Colonic mucosa (tissue), 4 donors: ENCODE data around the gene ANKDD1A. TPM values are rescaled to one million over a fixed set of nuclear protein-coding genes. Genes with fewer than 3 reads are reported as not detected.

Experiments used
- DNase-seq: peaks from one replicate; pipeline ENCODE4 v3.0.0-alpha.2; 2020
- H3K27ac ChIP-seq: fragments of 200-600 bp; one replicate; pipeline ENCODE4 v1.8.0; 2021
- H3K27me3 ChIP-seq: fragments of 200-600 bp; one replicate; pipeline ENCODE4 v1.8.0; 2021
- H3K36me3 ChIP-seq: fragments of 200-600 bp; one replicate; pipeline ENCODE4 v1.8.0; 2021
- H3K4me1 ChIP-seq: fragments of 200-600 bp; one replicate; pipeline ENCODE4 v1.8.0; 2021; ENCODE audit warnings: mild to moderate bottlenecking
- H3K4me3 ChIP-seq: fragments of 200-600 bp; one replicate; pipeline ENCODE4 v1.8.0; 2021
- H3K9ac ChIP-seq, 2 donors: one replicate each; pipeline ENCODE4 v1.7.0; 2013; ENCODE audit warnings: control low read depth in 2 of 2, low read depth in 2 of 2, low read length in 2 of 2
- H3K9me3 ChIP-seq: fragments of 200-600 bp; one replicate; pipeline ENCODE4 v1.8.0; 2021
- intact Hi-C: fragments of 100-400 bp; cut with DNase I; formaldehyde crosslinking; loops from one replicate; pipeline ENCODE4 v1.14.1; 2022
- total RNA-seq, 2 donors: library from RNA; stranded (reverse); fragmentation: NEBNext Ultra II Directional in 1 of 2; extraction: Animal tissue kit (Norgen Biotek cat#: 25700) in 1 of 2; gene quantifications; one replicate each; pipeline ENCODE4 v1.2.1, GENCODE V29; 2021
- TF ChIP-seq, protein P1 (sequence below): fragments of 200-600 bp; IDR thresholded peaks from one replicate; pipeline ENCODE4 v1.8.0; 2022; ENCODE audit warnings: antibody characterized with exemption, mild to moderate bottlenecking
- donor health status: healthy.
- donor health status: DM: no; HTN: no; CAD: no.
- donor health status: DM: no; HTN: no; CAD: no.

ANKDD1A gene
- total RNA-seq, 2 donors from 2014 or later, result 0.32 to 1.9 TPM

DNA sequence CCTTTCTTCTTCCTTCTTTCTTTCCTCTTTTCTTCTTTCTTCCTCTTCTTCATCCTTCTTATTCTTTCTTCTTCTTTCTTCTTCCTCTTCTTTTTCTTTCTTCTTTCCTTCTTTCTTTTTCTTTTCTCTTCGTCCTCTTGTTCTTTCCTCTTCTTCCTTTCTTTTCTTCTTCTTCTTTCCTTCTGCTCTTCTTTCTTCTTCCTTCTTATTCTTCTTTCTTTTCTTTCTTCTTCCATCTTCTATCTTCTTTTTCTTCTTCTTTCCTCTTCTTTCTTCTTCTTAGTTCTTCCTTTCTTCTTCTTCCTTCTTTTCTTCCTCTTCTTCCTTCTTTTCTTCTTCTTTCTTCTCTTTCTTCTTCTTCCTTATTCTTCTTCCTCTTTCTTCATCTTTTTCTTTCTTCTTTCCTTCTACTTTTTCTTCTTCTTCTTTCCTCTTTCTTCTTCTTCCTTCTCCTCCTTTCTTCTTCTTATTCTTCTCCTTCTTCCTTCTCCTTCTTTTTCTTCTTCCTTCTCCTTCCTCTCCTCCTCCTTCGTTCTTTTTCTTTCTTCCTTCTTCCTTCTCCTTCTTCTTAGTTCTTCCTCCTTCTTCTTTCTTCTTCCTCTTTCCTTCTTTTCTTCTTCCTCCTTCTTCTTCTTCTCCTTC, 40.2 kb downstream of the ANKDD1A start:
- H3K27me3 ChIP-seq, result no peaks in the 10 kb centered on the region
- DNase-seq, result no peak
- H3K4me1 ChIP-seq, result no peaks in the 10 kb centered on the region
- TF ChIP-seq, protein P1, sequence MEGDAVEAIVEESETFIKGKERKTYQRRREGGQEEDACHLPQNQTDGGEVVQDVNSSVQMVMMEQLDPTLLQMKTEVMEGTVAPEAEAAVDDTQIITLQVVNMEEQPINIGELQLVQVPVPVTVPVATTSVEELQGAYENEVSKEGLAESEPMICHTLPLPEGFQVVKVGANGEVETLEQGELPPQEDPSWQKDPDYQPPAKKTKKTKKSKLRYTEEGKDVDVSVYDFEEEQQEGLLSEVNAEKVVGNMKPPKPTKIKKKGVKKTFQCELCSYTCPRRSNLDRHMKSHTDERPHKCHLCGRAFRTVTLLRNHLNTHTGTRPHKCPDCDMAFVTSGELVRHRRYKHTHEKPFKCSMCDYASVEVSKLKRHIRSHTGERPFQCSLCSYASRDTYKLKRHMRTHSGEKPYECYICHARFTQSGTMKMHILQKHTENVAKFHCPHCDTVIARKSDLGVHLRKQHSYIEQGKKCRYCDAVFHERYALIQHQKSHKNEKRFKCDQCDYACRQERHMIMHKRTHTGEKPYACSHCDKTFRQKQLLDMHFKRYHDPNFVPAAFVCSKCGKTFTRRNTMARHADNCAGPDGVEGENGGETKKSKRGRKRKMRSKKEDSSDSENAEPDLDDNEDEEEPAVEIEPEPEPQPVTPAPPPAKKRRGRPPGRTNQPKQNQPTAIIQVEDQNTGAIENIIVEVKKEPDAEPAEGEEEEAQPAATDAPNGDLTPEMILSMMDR, result no peak
- H3K4me3 ChIP-seq, result no peak overlapping the region
- H3K9me3 ChIP-seq, result no peaks in the 10 kb centered on the region
- no peaks in the 10 kb centered on the region for H3K36me3 ChIP-seq
- no peak overlapping the region for H3K9ac ChIP-seq
- H3K27ac ChIP-seq, result no peak overlapping the region
- intact Hi-C loops, result no loop called here

DNA sequence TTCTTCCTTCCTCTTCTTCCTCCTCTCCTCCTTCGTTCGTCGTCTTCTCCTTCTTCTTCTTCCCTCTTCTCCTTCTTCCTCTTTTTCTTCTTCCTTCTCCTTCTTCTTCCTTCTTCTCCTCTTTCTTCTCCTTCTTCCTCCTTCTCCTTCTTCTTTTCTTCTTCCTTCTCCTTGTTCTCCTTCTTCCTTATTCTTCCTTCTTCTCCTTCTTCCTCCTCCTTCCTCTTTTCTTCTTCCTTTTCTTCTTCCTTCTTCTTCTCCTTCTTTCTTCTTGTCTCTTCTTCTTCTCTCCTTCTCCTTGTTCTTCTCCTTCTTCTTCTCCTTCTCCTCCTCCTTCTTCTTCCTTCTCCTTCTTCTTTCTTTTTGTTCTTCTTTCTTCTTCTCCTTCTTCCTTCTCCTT, 42.7 kb downstream of the ANKDD1A start:
- Histone ChIP-seq H3K4me1 (no peaks in the 10 kb centered on the region), H3K4me3 (no peak overlapping the region), H3K27ac (no peak overlapping the region), H3K27me3 (no peaks in the 10 kb centered on the region), H3K9me3 (no peaks in the 10 kb centered on the region), H3K36me3 (no peaks in the 10 kb centered on the region), H3K9ac (no peak overlapping the region)
- intact Hi-C loops, result no loop called here
- DNase-seq, result no peak
- TF ChIP-seq, protein P1, result no peak

DNA sequence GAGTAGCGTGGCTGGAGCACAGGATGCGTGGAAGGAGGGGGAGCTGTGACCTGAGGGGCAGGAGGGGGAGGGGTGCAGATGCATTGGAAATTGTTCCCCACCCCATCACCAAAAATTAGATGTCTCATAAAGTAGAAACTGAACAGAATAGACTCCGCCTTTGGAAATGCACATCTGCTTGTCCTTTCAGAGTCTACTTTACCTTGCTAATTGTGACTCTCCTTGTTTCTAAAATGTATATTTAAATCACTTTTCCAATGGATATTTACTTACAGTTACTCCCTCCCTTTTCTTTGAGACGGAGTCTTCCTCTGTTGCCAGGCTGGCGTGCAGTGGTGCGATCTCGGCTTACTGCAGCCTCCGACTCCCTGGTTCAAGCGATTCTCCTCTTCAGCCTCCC, 47.4 kb downstream of the ANKDD1A start:
- H3K4me1 ChIP-seq, result no peaks in the 10 kb centered on the region
- no peaks in the 10 kb centered on the region for H3K9me3 ChIP-seq
- H3K9ac ChIP-seq, result no peak overlapping the region
- peaks cover 18% of the 10 kb centered on the region for H3K36me3 ChIP-seq
- TF ChIP-seq, protein P1, result no peak
- H3K4me3 ChIP-seq, result no peak overlapping the region
- no peak for DNase-seq
- H3K27ac ChIP-seq, result no peak overlapping the region
- no peaks in the 10 kb centered on the region for H3K27me3 ChIP-seq
- intact Hi-C loops, result no loop called here

DNA sequence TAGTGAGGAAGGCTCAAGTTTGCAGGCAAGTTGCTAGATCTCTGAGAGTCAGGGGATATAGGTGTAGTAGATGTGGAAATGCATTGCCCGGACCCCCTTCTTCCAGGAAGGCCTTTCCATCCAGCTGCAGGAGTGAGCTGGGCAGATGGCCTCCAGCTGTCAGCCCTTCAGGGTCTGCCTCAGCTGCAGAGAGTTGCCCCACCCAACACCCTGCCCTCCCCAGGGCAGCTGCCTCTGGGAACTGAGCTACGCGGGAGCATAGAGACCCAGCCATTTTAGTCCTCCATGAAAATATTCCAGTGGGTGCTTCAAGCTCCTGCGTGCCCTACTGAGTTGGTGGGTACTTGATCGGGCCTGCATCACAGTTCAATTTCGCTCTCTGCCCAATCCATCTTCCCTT, 48.5 kb downstream of the ANKDD1A start:
- no peak for DNase-seq
- Histone ChIP-seq H3K4me1 (no peaks in the 10 kb centered on the region), H3K36me3 (peaks cover 18% of the 10 kb centered on the region), H3K9me3 (no peaks in the 10 kb centered on the region), H3K27ac (no peak overlapping the region), H3K9ac (no peak overlapping the region), H3K4me3 (no peak overlapping the region), H3K27me3 (no peaks in the 10 kb centered on the region)
- intact Hi-C loops, result no loop called here
- TF ChIP-seq, protein P1, result no peak

DNA sequence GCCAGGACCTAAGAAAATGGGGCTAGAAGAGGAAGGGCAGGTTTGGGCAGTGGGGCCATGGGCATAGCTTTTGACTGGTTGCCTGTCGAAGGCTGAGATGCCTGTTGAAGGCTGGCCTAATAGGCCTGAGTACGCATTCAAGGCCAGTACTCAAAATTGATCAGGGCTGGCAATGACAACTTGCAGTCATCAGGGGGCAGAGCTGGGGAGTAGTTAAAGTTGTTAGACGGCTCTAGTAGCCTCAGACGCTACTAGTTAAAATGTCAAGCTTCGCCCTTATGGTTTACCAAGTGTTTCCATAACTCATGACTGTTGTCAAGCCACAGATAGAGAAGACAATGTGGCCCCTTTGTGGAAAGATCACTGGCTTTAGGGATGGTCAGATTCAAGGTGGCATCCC, 49.3 kb downstream of the ANKDD1A start:
- Histone ChIP-seq H3K4me3 (no peak overlapping the region), H3K27me3 (no peaks in the 10 kb centered on the region), H3K4me1 (no peaks in the 10 kb centered on the region), H3K36me3 (peaks cover 18% of the 10 kb centered on the region), H3K9me3 (no peaks in the 10 kb centered on the region), H3K9ac (no peak overlapping the region), H3K27ac (no peak overlapping the region)
- intact Hi-C loops, result no loop called here
- TF ChIP-seq, protein P1, result no peak
- DNase-seq, result no peak
